H1 (cell line): Measurements from ENCODE around the gene LPO. TPM values are rescaled to one million over a fixed set of nuclear protein-coding genes. Genes with fewer than 3 reads are reported as not detected.

Source experiments
- CTCF ChIA-PET: fragments of 300-600 bp; sonication (Branson Sonifier 250); formaldehyde crosslinking; loops from one replicate; lab custom pipeline; 2021; ENCODE audit not compliant: partially characterized antibody; lab: Charles Lee
- POLR2A ChIA-PET: fragments of 300-600 bp; sonication (Branson Sonifier 250); formaldehyde crosslinking; loops from one replicate; lab custom pipeline; 2021; ENCODE audit warnings: inconsistent platforms; ENCODE audit not compliant: partially characterized antibody; lab: Charles Lee
- DNase-seq, 2 experiments: peaks; one replicate each; pipeline versions ENCODE4 v3.0.0 to v3.0.0-alpha.2; 2010 to 2022; ENCODE audit warnings: low spot score in 2 of 2, low read depth in 1 of 2, mixed read lengths in 1 of 2
- FAIRE-seq: peaks from 2 replicates; lab custom pipeline; 2011; peaks lifted over from hg19 to GRCh38; lab: Jason Lieb, UNC
- H2AFZ ChIP-seq: 2 replicates; pipeline ENCODE4 v1.8.1; 2012; ENCODE audit warnings: low read length, inconsistent platforms
- H2AK5ac ChIP-seq: 2 replicates; pipeline ENCODE4 v1.6.1; 2013; ENCODE audit warnings: low read depth, low read length
- H2BK120ac ChIP-seq: replicated peaks from 2 replicates; pipeline ENCODE3; 2013; ENCODE audit warnings: low read depth, low read length, inconsistent platforms
- H2BK12ac ChIP-seq: 2 replicates; pipeline ENCODE4 v1.6.1; 2013; ENCODE audit warnings: low read depth, low read length
- H2BK15ac ChIP-seq: 2 replicates; pipeline ENCODE4 v1.6.1; 2013; ENCODE audit warnings: low read length
- H2BK20ac ChIP-seq: 2 replicates; pipeline ENCODE4 v1.6.1; 2013; ENCODE audit warnings: low read length
- H2BK5ac ChIP-seq: 2 replicates; pipeline ENCODE4 v1.6.1; 2013; ENCODE audit warnings: low read depth, low read length
- H3K14ac ChIP-seq: 2 replicates; pipeline ENCODE4 v1.6.1; 2013; ENCODE audit warnings: inconsistent platforms; ENCODE audit not compliant: insufficient read length
- H3K18ac ChIP-seq: 2 replicates; pipeline ENCODE4 v1.6.1; 2013; ENCODE audit warnings: low read length; ENCODE audit errors: extremely low read depth
- H3K23ac ChIP-seq: 2 replicates; pipeline ENCODE4 v1.6.1; 2013; ENCODE audit warnings: inconsistent platforms; ENCODE audit not compliant: insufficient read length
- H3K23me2 ChIP-seq: 2 replicates; pipeline ENCODE4 v1.6.1; 2013; ENCODE audit warnings: low read depth, low read length
- H3K27ac ChIP-seq: 2 replicates; pipeline ENCODE4 v1.6.1; 2011; ENCODE audit warnings: low read depth, low read length, inconsistent platforms
- H3K27me3 ChIP-seq, 4 experiments: replicated peaks in 1 of 4; 1 replicate in 1 of 4; 2 replicates in 3 of 4; pipeline versions ENCODE4 v1.6.1 to v1.8.1; 2011 to 2013; ENCODE audit warnings: low read length in 3 of 4, mild to moderate bottlenecking in 3 of 4, inconsistent platforms in 2 of 4, mixed read lengths in 2 of 4, moderate library complexity in 1 of 4; ENCODE audit not compliant: control insufficient read depth in 3 of 4, insufficient read depth in 3 of 4; ENCODE audit errors: extremely low read depth in 1 of 4
- H3K36me3 ChIP-seq, 4 experiments: 2 replicates each; pipeline versions ENCODE4 v1.6.1 to v1.8.1; 2011 to 2013; ENCODE audit warnings: mild to moderate bottlenecking in 4 of 4, low read length in 3 of 4, moderate library complexity in 2 of 4, control low read depth in 1 of 4, inconsistent platforms in 1 of 4; ENCODE audit not compliant: insufficient read depth in 4 of 4, control insufficient read depth in 2 of 4
- H3K4ac ChIP-seq: replicated peaks from 2 replicates; pipeline ENCODE3; 2013; ENCODE audit warnings: low read length, low read depth, mixed read lengths, inconsistent platforms; ENCODE audit not compliant: insufficient read length
- H3K4me1 ChIP-seq, 4 experiments: replicated peaks in 1 of 4; 1 replicate in 1 of 4; 2 replicates in 3 of 4; pipeline versions ENCODE4 v1.6.1 to v1.8.1; 2011 to 2013; ENCODE audit warnings: low read length in 3 of 4, inconsistent platforms in 2 of 4, mixed read lengths in 1 of 4; ENCODE audit not compliant: insufficient read depth in 4 of 4, control insufficient read depth in 3 of 4
- H3K4me2 ChIP-seq, 2 experiments: 2 replicates each; pipeline versions ENCODE4 v1.6.1 to v1.8.1; 2011 to 2013; ENCODE audit warnings: low read depth in 2 of 2, low read length in 2 of 2, control low read depth in 1 of 2, inconsistent platforms in 1 of 2, mild to moderate bottlenecking in 1 of 2; ENCODE audit not compliant: insufficient read depth in 1 of 2
- H3K4me3 ChIP-seq, 4 experiments: fragments of 200-600, 300-600 bp in 1 of 4; sonication (generic), shearing (Covaris generic), sonication (Bioruptor Twin) in 1 of 4; 2 replicates each; pipeline versions ENCODE4 v1.5.1 to v1.8.1; 2011 to 2016; ENCODE audit warnings: low read length in 4 of 4, low read depth in 3 of 4, control low read depth in 2 of 4, inconsistent platforms in 2 of 4, mild to moderate bottlenecking in 2 of 4, mixed read lengths in 1 of 4, moderate library complexity in 1 of 4; ENCODE audit not compliant: insufficient read depth in 2 of 4; ENCODE audit errors: extremely low read depth in 1 of 4
- H3K56ac ChIP-seq: replicated peaks from 2 replicates; pipeline ENCODE3; 2013; ENCODE audit warnings: low read depth, mild to moderate bottlenecking, mixed read lengths, low read length, inconsistent platforms; ENCODE audit not compliant: insufficient read length
- H3K79me1 ChIP-seq: 2 replicates; pipeline ENCODE4 v1.6.1; 2013; ENCODE audit warnings: low read depth, low read length, control low read depth
- H3K79me2 ChIP-seq, 2 experiments: 2 replicates each; pipeline versions ENCODE4 v1.6.1 to v1.8.1; 2012 to 2013; ENCODE audit warnings: low read length in 2 of 2, mild to moderate bottlenecking in 2 of 2, inconsistent platforms in 1 of 2; ENCODE audit not compliant: insufficient read depth in 2 of 2, control insufficient read depth in 1 of 2
- H3K9ac ChIP-seq, 4 experiments: replicated peaks in 1 of 4; 1 replicate in 1 of 4; 2 replicates in 3 of 4; pipeline versions ENCODE4 v1.6.1 to v1.8.1; 2011 to 2013; ENCODE audit warnings: low read depth in 3 of 4, low read length in 3 of 4, control low read depth in 2 of 4, mild to moderate bottlenecking in 2 of 4, moderate library complexity in 2 of 4, inconsistent platforms in 1 of 4; ENCODE audit errors: extremely low read depth in 1 of 4
- H3K9me3 ChIP-seq, 2 experiments: 2 replicates each; pipeline versions ENCODE4 v1.6.1 to v1.8.1; 2012 to 2013; ENCODE audit warnings: mild to moderate bottlenecking in 2 of 2, moderate library complexity in 2 of 2, control low read depth in 1 of 2, inconsistent platforms in 1 of 2, low read depth in 1 of 2, low read length in 1 of 2, mixed read lengths in 1 of 2; ENCODE audit not compliant: insufficient read depth in 2 of 2
- H4K20me1 ChIP-seq, 2 experiments: replicated peaks in 1 of 2; 2 replicates each; pipeline versions ENCODE3 to v1.8.1; 2011 to 2013; ENCODE audit warnings: inconsistent platforms in 2 of 2, low read length in 2 of 2, mild to moderate bottlenecking in 1 of 2; ENCODE audit not compliant: insufficient read depth in 2 of 2, control insufficient read depth in 1 of 2
- H4K5ac ChIP-seq: 2 replicates; pipeline ENCODE4 v1.6.1; 2013; ENCODE audit warnings: low read length, low read depth, mixed read lengths, inconsistent platforms; ENCODE audit not compliant: insufficient read length
- H4K8ac ChIP-seq: 2 replicates; pipeline ENCODE4 v1.8.0; 2013; ENCODE audit warnings: mild to moderate bottlenecking, moderate library complexity, low read length, inconsistent platforms; ENCODE audit not compliant: insufficient read depth; ENCODE audit errors: extremely low read depth
- H4K91ac ChIP-seq: replicated peaks from 2 replicates; pipeline ENCODE3; 2013; ENCODE audit warnings: low read length, mixed read lengths, inconsistent platforms; ENCODE audit not compliant: insufficient read length
- SIRT6 ChIP-seq: IDR thresholded peaks from one replicate; pipeline ENCODE4 v1.7.1; 2012; ENCODE audit warnings: low read length, inconsistent platforms
- WGBS, 2 experiments: shearing (Covaris generic) in 1 of 2; methylation state at CpG; one replicate each; pipeline versions ENCODE4 v1.1.6 to v1.1.7; 2013 to 2015; ENCODE audit warnings: low lambda C conversion rate in 2 of 2, mixed read lengths in 2 of 2, inconsistent platforms in 1 of 2, low coverage in 1 of 2, missing lambda C conversion rate in 1 of 2; ENCODE audit not compliant: insufficient replicate concordance in 2 of 2, insufficient coverage in 1 of 2, insufficient read length in 1 of 2; ENCODE audit errors: extremely low coverage in 1 of 2, missing lambda C conversion rate in 1 of 2; 5-methylcytosine and 5-hydroxymethylcytosine counted together
- polyA plus RNA-seq, 7 experiments: library from polyadenylated mRNA; depleted of rRNA in 3 of 7; stranded (reverse) in 5 of 7; unstranded in 2 of 7; fragments of >200 nt in 5 of 7; fragments of 200-250 nt in 2 of 7; gene quantifications; 1 replicate in 5 of 7; 2 replicates in 1 of 7; 4 replicates in 1 of 7; pipeline versions ENCODE4 v1.2.1 to v1.2.3, GENCODE V29; 2011 to 2013; ENCODE audit warnings: missing spikeins in 2 of 7, mixed read lengths in 2 of 7
- total RNA-seq: library from RNA; stranded (reverse); fragmentation: NEBNext Ultra II Directional; extraction: Animal tissue kit (Norgen Biotek cat#: 25700); gene quantifications from 2 replicates; pipeline ENCODE4 v1.2.1, GENCODE V29; 2021

The LPO gene
- total and polyA plus RNA-seq, 2 of the 8 experiments (the other 6 are each of a cell fraction or from before 2014, with no cell fraction given), result 0.38 to 0.52 TPM

DNA sequence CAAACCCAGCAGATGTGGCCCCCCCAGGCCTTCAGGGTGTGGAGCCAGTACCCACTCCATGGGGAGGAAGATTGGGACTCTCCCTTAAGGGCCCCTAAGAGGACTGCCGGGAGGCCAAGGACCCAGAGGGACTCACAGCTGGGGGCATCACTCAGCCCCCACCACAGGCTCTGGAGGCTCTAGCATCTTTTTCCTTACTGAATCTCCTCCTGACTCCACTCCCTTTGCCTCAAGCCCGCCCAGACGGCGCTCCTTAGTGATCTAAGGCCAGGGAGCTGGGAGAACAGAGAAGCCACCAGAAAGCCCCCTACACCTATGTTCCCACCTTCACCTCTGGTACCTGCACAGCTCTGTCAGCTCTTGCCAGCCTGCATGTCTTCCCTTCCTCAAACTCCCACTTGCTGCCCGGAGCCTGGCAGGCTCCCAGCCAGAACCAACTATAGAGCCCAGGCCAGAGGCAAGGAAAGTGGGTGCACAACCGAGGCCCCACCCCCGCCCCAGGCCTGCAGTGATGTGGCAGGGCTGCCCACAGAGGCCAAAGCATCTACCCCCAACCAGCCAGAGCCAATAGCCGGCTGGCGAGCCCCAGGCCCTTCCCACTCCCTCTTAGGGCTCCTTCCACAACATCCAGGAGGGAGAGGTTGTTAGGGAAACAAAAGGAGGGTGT, 64.7 kb downstream of the LPO start:
- H2BK5ac ChIP-seq, result 0 out of 2 replicates have a peak overlapping the region, but pooled peaks have one; percentile 35
- no peaks in the 10 kb centered on the region for H3K23me2 ChIP-seq
- H4K20me1 ChIP-seq, result no peaks in the 10 kb centered on the region
- no peaks in the 10 kb centered on the region for H3K27me3 ChIP-seq
- no peak overlapping the region for H4K5ac ChIP-seq
- H3K9me3 ChIP-seq, result no peaks in the 10 kb centered on the region
- H3K18ac ChIP-seq, result no peak overlapping the region; the same call in 1 of the 2 replicates
- WGBS, 2 experiments, result 84% methylated on average over 9 of the region's 9 CpGs; no CpG with 5 or more reads in 1 of the 2 experiments
- no peak overlapping the region for H2BK15ac ChIP-seq
- ChIA-PET CTCF (interaction anchor here (0.6 to 9.4 kb wide), 18 partner anchors 7 to 1230 kb away, joined by 3 to 172 read pairs (median 8); partner anchors contain the start of genes MKS1 and MPO), POLR2A (interaction anchor here (1.2 to 2.5 kb wide), 3 partner anchors 13 to 25 kb away, joined by 3 to 9 read pairs (median 6); partner anchors contain the start of gene TSPOAP1)
- H2BK20ac ChIP-seq, result no peak overlapping the region
- no peak overlapping the region for H2BK12ac ChIP-seq
- peak in 1 of 2 experiments; percentile 46 for DNase-seq
- no peak overlapping the region for H3K14ac ChIP-seq
- no peak overlapping the region for H3K27ac ChIP-seq
- FAIRE-seq, result no peak
- H2BK120ac ChIP-seq, result no peak overlapping the region
- 0 out of 2 replicates have a peak overlapping the region, but pooled peaks have one; percentile 1 for H4K8ac ChIP-seq
- H3K4me1 ChIP-seq, result peaks cover 0 to 11% (median 8%) of the 10 kb centered on the region in 4 experiments; a peak in 5 of 7 replicates
- H2AFZ ChIP-seq, result no peak overlapping the region
- TF ChIP-seq SIRT6, result no peak
- TF ChIP-seq, all 59 proteins: peak for 0
- Histone ChIP-seq H4K91ac (no peak overlapping the region), H3K36me3 (0 out of 8 replicates have a peak, but pooled peaks cover 0 to 2% (median 0%) of the 10 kb centered on the region in 4 experiments), H3K9ac (no peak overlapping the region), H2AK5ac (no peak overlapping the region), H3K4me2 (no peak overlapping the region; a peak in 1 of 4 replicates), H3K4me3 (no peak overlapping the region), H3K4ac (no peak overlapping the region), H3K79me1 (no peaks in the 10 kb centered on the region), H3K79me2 (no peaks in the 10 kb centered on the region), H3K23ac (no peak overlapping the region), H3K56ac (no peak overlapping the region)
